ENCODE measurements around the gene WDR37.
A peak's percentile ranks its signal among the peaks of the same experiment; 100 is the strongest.
"Not testable (repeated sequence)": the region's sequence is repeated elsewhere in the genome, so short reads cannot be mapped to it uniquely, and the experiment has no call there.

WDR37 gene, protein sequence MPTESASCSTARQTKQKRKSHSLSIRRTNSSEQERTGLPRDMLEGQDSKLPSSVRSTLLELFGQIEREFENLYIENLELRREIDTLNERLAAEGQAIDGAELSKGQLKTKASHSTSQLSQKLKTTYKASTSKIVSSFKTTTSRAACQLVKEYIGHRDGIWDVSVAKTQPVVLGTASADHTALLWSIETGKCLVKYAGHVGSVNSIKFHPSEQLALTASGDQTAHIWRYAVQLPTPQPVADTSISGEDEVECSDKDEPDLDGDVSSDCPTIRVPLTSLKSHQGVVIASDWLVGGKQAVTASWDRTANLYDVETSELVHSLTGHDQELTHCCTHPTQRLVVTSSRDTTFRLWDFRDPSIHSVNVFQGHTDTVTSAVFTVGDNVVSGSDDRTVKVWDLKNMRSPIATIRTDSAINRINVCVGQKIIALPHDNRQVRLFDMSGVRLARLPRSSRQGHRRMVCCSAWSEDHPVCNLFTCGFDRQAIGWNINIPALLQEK

DNA sequence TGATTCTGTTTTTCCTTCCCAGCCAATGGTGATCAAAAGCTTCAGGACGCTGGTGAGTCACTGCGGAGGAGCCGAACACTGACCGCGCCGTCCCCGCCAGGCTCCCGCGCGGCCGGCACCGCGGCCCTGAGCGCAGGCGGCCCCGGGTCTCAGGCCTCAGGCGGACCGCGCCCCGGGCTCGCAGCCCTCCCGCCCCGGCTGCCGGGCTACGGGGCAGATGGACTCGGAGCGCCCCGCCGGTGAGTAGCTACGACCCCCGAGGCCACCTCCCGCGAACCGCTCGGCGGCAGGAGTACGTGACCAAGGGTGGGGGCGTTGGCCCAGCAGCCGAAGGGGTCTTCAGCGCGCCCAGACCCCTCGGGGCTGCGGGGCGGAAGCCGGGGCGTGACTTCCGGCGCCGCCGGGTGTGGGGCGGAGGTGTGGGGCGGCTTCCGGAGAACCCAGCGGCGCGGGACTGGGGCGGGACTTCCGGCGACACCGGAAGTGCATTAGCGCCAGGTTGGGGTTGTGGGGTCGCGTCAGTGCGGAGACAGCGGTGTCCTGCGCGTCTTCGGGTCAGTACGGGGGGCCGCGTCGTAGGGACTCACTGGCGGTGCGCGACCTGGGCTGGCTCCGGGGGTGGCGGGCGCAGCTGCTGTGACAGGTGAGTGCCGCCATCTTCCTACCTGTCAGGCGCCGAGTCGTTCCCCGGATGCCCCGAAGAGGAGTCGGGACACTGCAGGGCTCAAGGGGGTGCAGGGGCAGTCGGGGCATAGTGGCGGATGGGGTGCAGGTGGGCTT lies at the start of gene WDR37:
TSS of gene WDR37 (plus strand) at position 60 of the 780 bp plus-strand sequence. CDS start 15,771 bp downstream, outside the sequence.
- DNase-seq (ENCODE audit: insufficient read length, low spot score) (peak; percentile 75), FAIRE-seq (no peak)

DNA sequence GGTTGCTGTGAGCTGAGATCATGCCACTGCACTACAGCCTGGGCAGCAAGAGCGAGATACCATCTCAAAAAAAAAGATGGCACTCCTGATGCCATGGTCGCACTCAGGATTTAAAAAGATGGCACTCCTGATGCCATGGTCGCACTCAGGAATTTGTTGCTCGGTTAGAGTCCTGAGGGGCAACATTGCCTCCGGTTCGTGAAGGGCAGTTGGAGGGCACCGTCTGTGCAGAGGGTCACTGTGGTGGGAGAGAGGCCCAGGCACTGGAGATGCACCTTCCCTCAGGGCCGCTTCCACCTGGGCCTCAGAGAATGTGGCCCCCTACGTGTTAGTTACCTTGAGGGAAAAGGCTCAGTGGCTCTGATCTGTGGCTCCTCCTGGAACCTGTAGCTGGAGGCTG lies 49.6 kb upstream of the WDR37 start:
- no peak for FAIRE-seq
- DNase-seq (ENCODE audit: insufficient read length, low spot score): no peak
- no peak for TF ChIP-seq POLR2A (IDR thresholded peaks at IDR 0.05; ENCODE audit: low read depth, low read length)

More for the DNA sequence above, at the start of gene WDR37:
- peak; percentile 63 for TF ChIP-seq POLR2A (IDR thresholded peaks at IDR 0.05; ENCODE audit: low read depth, low read length)

DNA sequence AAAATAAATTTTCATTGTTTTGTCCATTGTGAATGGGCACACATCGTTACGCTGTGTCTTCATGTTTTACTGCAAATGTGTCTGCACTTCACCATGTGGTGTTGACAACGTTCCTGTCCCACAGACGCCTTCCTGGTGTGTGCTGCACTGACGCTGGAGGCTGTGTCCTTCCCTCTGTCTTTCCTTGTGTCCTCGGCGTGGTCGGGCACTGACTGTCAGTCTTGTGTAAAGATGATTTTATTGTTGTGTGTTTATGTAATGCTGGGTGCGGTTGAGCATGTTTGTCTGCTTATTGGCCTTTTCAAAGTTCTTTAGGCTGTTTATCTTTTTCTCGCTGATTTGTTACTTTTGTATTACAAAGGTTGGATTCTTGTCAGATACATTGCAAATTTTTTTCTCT lies 48.6 kb upstream of the WDR37 start:
- DNase-seq (ENCODE audit: insufficient read length, low spot score) (no peak), FAIRE-seq (no peak)
- no peak for TF ChIP-seq POLR2A (IDR thresholded peaks at IDR 0.05; ENCODE audit: low read depth, low read length)

- TF ChIP-seq POLR2A (IDR thresholded peaks at IDR 0.05; ENCODE audit: low read depth, low read length): no peak
- no peak for DNase-seq (ENCODE audit: insufficient read length, low spot score)
- FAIRE-seq: no peak
Measured at GRCh38 chr10:1009071-1009494, 47.1 kb upstream of the WDR37 start.

- not testable (repeated sequence) for FAIRE-seq; DNase-seq (ENCODE audit: insufficient read length, low spot score)
Measured at GRCh38 chr10:1009947-1010346, 46.2 kb upstream of the WDR37 start.

- DNase-seq (ENCODE audit: insufficient read length, low spot score) (no peak), FAIRE-seq (no peak)
- no peak for TF ChIP-seq POLR2A (IDR thresholded peaks at IDR 0.05; ENCODE audit: low read depth, low read length)
Measured at GRCh38 chr10:1010703-1011102, 45.5 kb upstream of the WDR37 start.

DNA sequence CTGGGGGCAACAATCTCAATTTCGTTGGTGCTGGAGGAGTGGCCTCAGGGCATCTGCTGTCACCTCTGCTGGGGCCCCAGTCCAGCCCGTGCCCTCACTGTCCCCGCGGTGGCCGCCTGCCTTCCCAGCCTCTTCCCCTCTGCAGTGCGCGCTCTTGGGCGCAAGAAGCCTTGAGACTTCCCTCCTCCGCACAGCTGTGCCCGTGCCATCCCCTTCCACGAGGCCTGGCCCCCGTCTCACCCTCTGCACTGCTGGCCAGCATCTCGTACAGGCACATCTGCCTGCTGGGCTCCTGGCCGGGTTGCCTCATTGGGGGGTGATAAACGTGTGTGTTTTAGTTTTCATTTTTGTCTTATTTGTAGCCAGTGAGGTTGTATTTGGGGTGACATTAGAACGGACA lies 44.5 kb upstream of the WDR37 start:
- DNase-seq (ENCODE audit: insufficient read length, low spot score) (no peak), FAIRE-seq (no peak)
- no peak for TF ChIP-seq POLR2A (IDR thresholded peaks at IDR 0.05; ENCODE audit: low read depth, low read length)

DNA sequence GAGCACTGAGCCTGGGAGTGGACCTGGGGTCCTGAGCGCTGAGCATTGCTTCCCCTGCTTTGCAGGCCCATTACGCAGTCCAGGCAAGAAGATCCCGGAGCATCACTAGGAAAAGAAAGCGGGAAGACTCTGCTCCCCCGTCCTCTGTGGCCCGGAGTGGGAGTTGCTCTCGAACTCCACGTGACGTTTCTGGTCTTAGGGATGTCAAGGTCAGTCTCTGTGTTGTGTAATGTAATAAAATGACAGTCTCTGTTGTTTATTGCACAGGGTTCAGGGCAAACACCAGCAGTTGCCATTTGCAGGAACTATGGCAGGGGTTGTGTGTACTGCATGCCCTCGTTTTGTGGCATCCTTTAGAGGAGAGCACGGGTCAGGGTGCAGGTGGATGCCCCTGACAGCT lies 40.5 kb upstream of the WDR37 start:
- TF ChIP-seq POLR2A (IDR thresholded peaks at IDR 0.05; ENCODE audit: low read depth, low read length): no peak
- no peak for DNase-seq (ENCODE audit: insufficient read length, low spot score)
- FAIRE-seq: no peak

DNA sequence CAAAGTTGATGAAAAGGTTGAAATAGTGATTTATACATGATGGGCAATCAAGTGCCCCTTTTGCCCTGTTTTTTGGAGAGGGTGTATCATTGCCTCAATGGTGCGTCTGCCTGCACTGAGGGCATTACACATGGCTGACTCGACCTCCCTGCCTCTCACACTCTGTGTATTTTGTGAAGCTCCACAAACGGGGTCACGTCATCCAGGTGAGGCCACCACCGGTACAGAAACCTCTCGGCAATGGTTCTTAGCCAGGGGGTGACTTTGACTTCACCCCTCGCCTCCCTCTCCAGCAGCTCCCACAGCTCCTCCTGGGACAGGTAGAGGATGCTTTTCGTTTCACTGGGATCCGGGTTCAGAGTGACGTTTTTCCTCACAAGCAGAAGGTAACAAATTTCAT lies 36.8 kb upstream of the WDR37 start:
- no peak for TF ChIP-seq POLR2A (IDR thresholded peaks at IDR 0.05; ENCODE audit: low read depth, low read length)
- DNase-seq (ENCODE audit: insufficient read length, low spot score) (no peak), FAIRE-seq (no peak)

DNA sequence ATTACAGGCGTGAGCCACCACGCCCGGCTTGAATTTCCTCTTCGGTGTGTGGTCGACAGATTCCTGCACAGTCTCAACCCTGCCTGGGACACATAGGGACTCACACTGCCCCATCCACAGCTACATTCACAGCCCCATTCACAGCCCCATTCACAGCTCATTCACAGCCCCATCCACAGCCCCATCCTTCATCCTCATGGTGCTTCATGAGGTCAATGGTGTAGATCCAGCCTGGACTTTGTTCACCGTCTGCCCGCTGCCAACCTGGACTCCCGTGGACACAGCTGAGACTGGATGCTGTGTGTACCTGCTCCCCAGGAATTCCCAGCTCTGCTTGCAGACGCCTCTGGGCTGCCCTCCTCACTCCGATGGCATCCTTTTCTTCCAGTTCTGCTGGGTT lies 35.7 kb upstream of the WDR37 start:
- FAIRE-seq: no peak

GRCh38 chr10:1020958-1021357 lies 35.2 kb upstream of the WDR37 start:
- no peak for TF ChIP-seq POLR2A (IDR thresholded peaks at IDR 0.05; ENCODE audit: low read depth, low read length)
- FAIRE-seq (no peak), DNase-seq (ENCODE audit: insufficient read length, low spot score) (no peak)

More for the DNA sequence above, 35.7 kb upstream of the WDR37 start:
- DNase-seq (ENCODE audit: insufficient read length, low spot score): no peak
- TF ChIP-seq POLR2A (IDR thresholded peaks at IDR 0.05; ENCODE audit: low read depth, low read length): no peak

- DNase-seq (ENCODE audit: insufficient read length, low spot score): no peak
- no peak for TF ChIP-seq POLR2A (IDR thresholded peaks at IDR 0.05; ENCODE audit: low read depth, low read length)
- FAIRE-seq: no peak
Measured at GRCh38 chr10:1022413-1022812, 33.8 kb upstream of the WDR37 start.

- FAIRE-seq (no peak), DNase-seq (ENCODE audit: insufficient read length, low spot score) (no peak)
- TF ChIP-seq POLR2A (IDR thresholded peaks at IDR 0.05; ENCODE audit: low read depth, low read length): no peak
Measured at GRCh38 chr10:1024103-1024502, 32.1 kb upstream of the WDR37 start.

- no peak for FAIRE-seq
- no peak for TF ChIP-seq POLR2A (IDR thresholded peaks at IDR 0.05; ENCODE audit: low read depth, low read length)
- DNase-seq (ENCODE audit: insufficient read length, low spot score): no peak
Measured at GRCh38 chr10:1025683-1026082, 30.5 kb upstream of the WDR37 start, which contains the start of gene IDI2. TSS of gene IDI2 (minus strand) at chr10:1025859. CDS start at chr10:1024723, 1,136 bp downstream.

Measured in H54 (cell line).